ENCODE measurements around the gene MAN1C1.
"Not testable (repeated sequence)": the region's sequence is repeated elsewhere in the genome, so short reads cannot be mapped to it uniquely, and the experiment has no call there.

MAN1C1 gene

DNA sequence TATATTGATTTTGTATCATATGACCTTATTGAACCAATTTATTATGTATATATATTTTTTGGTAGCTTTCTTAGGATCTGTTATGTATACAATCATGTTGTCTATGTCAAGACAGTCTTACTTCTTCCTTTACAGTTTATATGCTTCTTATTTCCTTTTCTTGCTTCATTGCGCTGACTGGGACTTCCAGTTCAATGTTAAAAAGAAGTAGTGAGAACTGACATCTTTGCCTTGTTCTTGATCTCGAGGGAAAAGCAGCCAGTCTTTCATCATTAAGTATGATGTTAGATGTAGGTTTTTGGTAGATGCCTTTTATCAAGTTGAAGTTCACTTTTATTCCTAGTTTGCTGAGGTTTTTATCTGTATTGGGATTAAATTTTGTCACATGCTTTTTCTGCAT lies 17.5 kb downstream of the MAN1C1 start:
- H3K36me3 Mint-ChIP-seq (ENCODE audit: low read depth): peaks cover 25% of the 10 kb centered on the region
- peaks cover 12% of the 10 kb centered on the region for H3K4me1 Mint-ChIP-seq
- TF ChIP-seq, protein P1, sequence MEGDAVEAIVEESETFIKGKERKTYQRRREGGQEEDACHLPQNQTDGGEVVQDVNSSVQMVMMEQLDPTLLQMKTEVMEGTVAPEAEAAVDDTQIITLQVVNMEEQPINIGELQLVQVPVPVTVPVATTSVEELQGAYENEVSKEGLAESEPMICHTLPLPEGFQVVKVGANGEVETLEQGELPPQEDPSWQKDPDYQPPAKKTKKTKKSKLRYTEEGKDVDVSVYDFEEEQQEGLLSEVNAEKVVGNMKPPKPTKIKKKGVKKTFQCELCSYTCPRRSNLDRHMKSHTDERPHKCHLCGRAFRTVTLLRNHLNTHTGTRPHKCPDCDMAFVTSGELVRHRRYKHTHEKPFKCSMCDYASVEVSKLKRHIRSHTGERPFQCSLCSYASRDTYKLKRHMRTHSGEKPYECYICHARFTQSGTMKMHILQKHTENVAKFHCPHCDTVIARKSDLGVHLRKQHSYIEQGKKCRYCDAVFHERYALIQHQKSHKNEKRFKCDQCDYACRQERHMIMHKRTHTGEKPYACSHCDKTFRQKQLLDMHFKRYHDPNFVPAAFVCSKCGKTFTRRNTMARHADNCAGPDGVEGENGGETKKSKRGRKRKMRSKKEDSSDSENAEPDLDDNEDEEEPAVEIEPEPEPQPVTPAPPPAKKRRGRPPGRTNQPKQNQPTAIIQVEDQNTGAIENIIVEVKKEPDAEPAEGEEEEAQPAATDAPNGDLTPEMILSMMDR (IDR thresholded peaks at IDR 0.05; ENCODE audit: unreplicated experiment in 3 of 3): no peak
- H3K4me3 Mint-ChIP-seq: no peak overlapping the region
- H3K27me3 Mint-ChIP-seq (ENCODE audit: low read depth): no peaks in the 10 kb centered on the region
- H3K9me3 Mint-ChIP-seq: peaks cover 45% of the 10 kb centered on the region
- no peak overlapping the region for H3K27ac Mint-ChIP-seq

DNA sequence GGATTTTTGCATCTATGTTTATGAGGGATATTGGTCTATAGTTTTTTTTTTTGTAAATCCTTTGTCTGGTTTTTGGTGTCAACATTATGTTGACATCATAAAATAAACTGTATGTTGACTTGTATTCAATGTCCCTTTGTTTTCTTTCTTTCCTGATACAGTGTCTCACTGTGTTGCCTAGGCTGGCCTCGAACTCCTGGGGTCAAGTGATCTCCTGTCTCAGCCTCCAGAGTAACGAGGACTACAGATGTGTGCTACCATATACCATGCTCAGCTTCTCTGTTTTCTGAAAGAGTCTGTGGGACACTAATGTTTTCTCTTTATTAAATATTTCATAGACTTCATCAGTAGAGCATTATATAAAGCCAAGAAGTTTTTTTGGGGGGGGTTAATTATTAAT lies 18.3 kb downstream of the MAN1C1 start:
- TF ChIP-seq, protein P1 (IDR thresholded peaks at IDR 0.05; ENCODE audit: unreplicated experiment in 3 of 3): no peak
- Mint-ChIP-seq H3K27ac (no peak overlapping the region), H3K4me1 (peaks cover 12% of the 10 kb centered on the region), H3K27me3 (ENCODE audit: low read depth) (no peaks in the 10 kb centered on the region), H3K4me3 (no peak overlapping the region), H3K9me3 (peaks cover 49% of the 10 kb centered on the region), H3K36me3 (ENCODE audit: low read depth) (peaks cover 30% of the 10 kb centered on the region)

DNA sequence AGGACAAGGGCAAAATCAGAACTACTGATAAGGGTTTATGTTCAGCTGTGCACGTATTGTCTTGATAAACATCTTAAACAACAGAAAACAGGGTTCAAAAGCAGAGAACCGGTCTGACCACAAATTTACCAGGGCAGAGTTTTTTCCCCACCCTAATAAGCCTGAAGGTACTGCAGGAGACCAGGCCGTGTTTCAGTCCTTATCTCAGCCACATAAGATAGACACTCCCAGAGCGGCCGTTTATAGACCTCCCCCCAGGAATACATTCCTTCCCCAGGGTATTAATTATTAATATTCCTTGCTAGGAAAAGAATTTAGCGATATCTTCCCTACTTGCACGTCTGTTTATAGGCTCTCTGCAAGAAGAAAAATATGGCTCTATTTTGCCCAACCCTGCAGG lies 19.6 kb downstream of the MAN1C1 start:
- H3K4me3 Mint-ChIP-seq; H3K27me3 Mint-ChIP-seq (ENCODE audit: low read depth); H3K27ac Mint-ChIP-seq: not testable (repeated sequence)
- Mint-ChIP-seq H3K9me3 (peaks cover 49% of the 10 kb centered on the region), H3K4me1 (peaks cover 17% of the 10 kb centered on the region), H3K36me3 (ENCODE audit: low read depth) (peaks cover 30% of the 10 kb centered on the region)

DNA sequence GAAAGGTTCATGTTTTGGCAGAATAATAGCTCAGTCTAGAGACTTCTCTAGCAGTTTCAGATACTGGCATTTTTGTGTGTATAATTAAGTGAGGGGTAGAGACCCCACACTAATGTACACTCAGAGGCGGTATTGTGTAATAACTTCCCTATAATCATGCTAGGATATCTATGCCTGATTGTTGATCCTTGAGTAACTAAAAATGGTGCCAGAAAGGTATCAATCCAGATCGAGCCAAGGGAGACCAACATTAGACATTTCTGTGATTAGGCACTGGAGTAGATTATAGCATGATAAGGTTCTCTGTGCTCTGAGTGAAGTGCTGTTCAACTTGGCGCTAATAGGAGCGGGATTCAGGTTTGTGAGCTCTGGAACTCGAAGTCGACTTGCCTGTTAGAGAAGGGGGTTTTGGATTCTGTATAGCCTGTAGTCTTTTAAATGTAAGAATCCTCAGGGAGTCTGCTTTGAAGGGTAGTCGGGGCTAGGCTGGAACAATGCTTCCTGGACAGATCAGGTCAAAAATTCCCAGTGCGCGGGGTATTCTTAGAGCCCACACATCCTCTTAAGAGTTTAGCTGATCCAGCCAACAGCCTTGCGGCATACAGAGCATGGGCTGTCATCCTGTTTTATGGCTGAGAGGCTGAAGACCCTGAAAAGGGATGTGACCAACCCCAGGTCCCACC lies 24.2 kb downstream of the MAN1C1 start:
- peaks cover 21% of the 10 kb centered on the region for H3K4me1 Mint-ChIP-seq
- peaks cover 26% of the 10 kb centered on the region for H3K9me3 Mint-ChIP-seq
- TF ChIP-seq, protein P1 (IDR thresholded peaks at IDR 0.05; ENCODE audit: unreplicated experiment in 3 of 3): no peak
- no peak overlapping the region for H3K4me3 Mint-ChIP-seq
- peaks cover 25% of the 10 kb centered on the region for H3K36me3 Mint-ChIP-seq (ENCODE audit: low read depth)
- H3K27ac Mint-ChIP-seq: peak overlapping the region in 1 of 3 experiments; percentile 41
- H3K27me3 Mint-ChIP-seq (ENCODE audit: low read depth): peaks cover 25% of the 10 kb centered on the region

DNA sequence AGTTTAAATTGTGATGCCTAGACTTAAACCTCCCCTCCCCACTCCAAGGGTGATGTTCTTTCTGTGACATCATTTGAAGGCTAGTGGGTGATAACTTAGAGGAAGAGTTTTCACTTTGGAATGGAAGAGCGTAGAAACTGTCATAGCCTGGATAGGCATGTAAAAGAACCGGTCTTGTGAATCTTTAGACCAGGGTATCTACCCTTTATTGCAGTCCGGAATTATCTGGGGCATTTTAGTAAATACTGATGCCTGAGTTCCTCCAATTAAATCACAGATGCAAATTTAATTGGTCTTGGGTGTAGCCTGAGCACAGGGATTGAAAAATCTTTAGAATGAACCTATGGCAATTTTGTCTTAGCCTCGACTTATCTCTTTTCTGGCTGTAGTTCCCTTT lies 24.7 kb downstream of the MAN1C1 start:
- Mint-ChIP-seq H3K9me3 (peaks cover 23% of the 10 kb centered on the region), H3K27me3 (ENCODE audit: low read depth) (peaks cover 26% of the 10 kb centered on the region), H3K36me3 (ENCODE audit: low read depth) (peaks cover 20% of the 10 kb centered on the region), H3K4me1 (peaks cover 21% of the 10 kb centered on the region), H3K27ac (peak overlapping the region in 1 of 3 experiments; percentile 41), H3K4me3 (no peak overlapping the region)
- TF ChIP-seq, protein P1 (IDR thresholded peaks at IDR 0.05; ENCODE audit: unreplicated experiment in 3 of 3): no peak

DNA sequence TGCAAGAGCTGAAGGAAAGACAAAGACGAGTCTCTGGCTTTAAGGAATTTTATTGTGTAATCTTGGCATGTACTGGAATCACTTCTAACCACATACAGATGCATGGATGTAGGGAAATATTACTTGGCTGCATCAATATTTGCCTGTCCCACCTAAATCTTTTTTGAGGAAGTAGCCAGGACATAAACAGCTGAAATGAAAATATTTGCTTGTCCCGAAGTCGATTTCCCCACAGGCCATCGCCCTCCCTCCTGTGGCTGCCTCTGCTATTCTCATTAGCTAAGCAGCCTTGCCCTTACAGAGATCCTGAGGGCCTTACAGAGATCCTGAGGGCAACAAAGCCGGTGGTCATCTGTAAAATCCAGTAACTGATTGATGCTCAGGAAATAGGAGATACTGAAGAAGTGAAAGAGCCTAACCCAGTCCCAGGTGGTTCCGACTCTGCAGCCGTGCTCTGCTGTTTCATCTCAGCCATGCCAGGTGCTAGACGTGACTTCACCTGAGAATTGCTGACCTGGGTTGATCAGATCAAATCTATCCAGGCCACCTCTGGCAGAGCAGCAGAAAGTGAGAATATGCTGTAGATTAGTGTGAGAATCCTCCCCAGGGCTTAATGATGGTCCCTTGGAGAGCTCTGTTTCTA lies 25.5 kb downstream of the MAN1C1 start:
- Mint-ChIP-seq H3K4me1 (peaks cover 21% of the 10 kb centered on the region), H3K4me3 (no peak overlapping the region), H3K27ac (peak overlapping the region in 1 of 3 experiments; percentile 41), H3K9me3 (peaks cover 23% of the 10 kb centered on the region), H3K27me3 (ENCODE audit: low read depth) (peaks cover 33% of the 10 kb centered on the region), H3K36me3 (ENCODE audit: low read depth) (peaks cover 18% of the 10 kb centered on the region)
- TF ChIP-seq, protein P1 (IDR thresholded peaks at IDR 0.05; ENCODE audit: unreplicated experiment in 3 of 3): no peak

Measured in nephron (organoid).